ENCODE data around the gene PALM2AKAP2.

- TF ChIP-seq CTCF (IDR thresholded peaks at IDR 0.05 in 8 of 11, conservative IDR thresholded peaks at IDR 0.05 in 3 of 11) (no peak), POLR2AphosphoS5 (IDR thresholded peaks at IDR 0.05) (no peak)
Observed at GRCh38 chr9:109781541-109782197, 1.7 kb downstream of the PALM2AKAP2 start.

Data from spleen (tissue), 7 donors.